ENCODE results near the gene MAP2K6.

The MAP2K6 gene

GRCh38 chr17:69404399-69404798 is 10.1 kb upstream of the MAP2K6 start:
- H3K23ac ChIP-seq (ENCODE audit: low read depth, low read length, poor library complexity) = no peak overlapping the region
- no peak overlapping the region for H3K14ac ChIP-seq (ENCODE audit: low read length)
- no peak overlapping the region for H2BK12ac ChIP-seq (ENCODE audit: low read length)
- no peak for DNase-seq (ENCODE audit: low spot score)
- H4K91ac ChIP-seq (ENCODE audit: low read depth, low read length, poor library complexity) = no peak overlapping the region
- H3K9ac ChIP-seq (ENCODE audit: low read depth, low read length, poor library complexity) = no peak overlapping the region
- H3K36me3 ChIP-seq (replicated peaks in 1 of 2; ENCODE audit: control insufficient read depth in 2 of 2, insufficient read depth in 2 of 2, low read length in 2 of 2) = no peaks in the 10 kb centered on the region
- H3K18ac ChIP-seq (ENCODE audit: low read length) = no peak overlapping the region
- no peak overlapping the region for H3K4me2 ChIP-seq (ENCODE audit: insufficient read depth, low read length, poor library complexity, severe bottlenecking)
- no peak overlapping the region for H2BK15ac ChIP-seq (ENCODE audit: low read length)
- H2BK5ac ChIP-seq (ENCODE audit: low read length) = no peak overlapping the region
- no peak overlapping the region for H2BK120ac ChIP-seq (ENCODE audit: low read depth, low read length)
- no peak overlapping the region for H2AFZ ChIP-seq (ENCODE audit: low read length)
- no peaks in the 10 kb centered on the region for H3K79me1 ChIP-seq (ENCODE audit: low read depth, low read length)
- H3K27me3 ChIP-seq (ENCODE audit: control insufficient read depth in 3 of 3, insufficient read depth in 3 of 3, low read depth in 1 of 3, low read length in 3 of 3) = no peaks in the 10 kb centered on the region
- H3K27ac ChIP-seq (replicated peaks; ENCODE audit: low read length) = no peak overlapping the region
- no peak overlapping the region for H4K8ac ChIP-seq (ENCODE audit: low read depth, low read length)
- H3K9me3 ChIP-seq (replicated peaks in 1 of 2; ENCODE audit: control insufficient read depth in 2 of 2, insufficient read depth in 1 of 2, low read depth in 1 of 2, low read length in 2 of 2) = no peaks in the 10 kb centered on the region
- H3K4me1 ChIP-seq (ENCODE audit: control insufficient read depth in 2 of 2, insufficient read depth in 1 of 2, low read depth in 1 of 2, low read length in 2 of 2) = no peaks in the 10 kb centered on the region
- H2AK5ac ChIP-seq (ENCODE audit: low read depth, low read length) = no peak overlapping the region
- no peak overlapping the region for H3K4me3 ChIP-seq (ENCODE audit: low read length in 2 of 2)
- no CpG with 5 or more reads among the region's 5 CpGs for WGBS, 2 donors (ENCODE audit: extremely low coverage in 2 of 2, insufficient read length in 2 of 2, insufficient replicate concordance in 1 of 2)
- no peak overlapping the region for H3K4ac ChIP-seq (ENCODE audit: low read length)

DNA sequence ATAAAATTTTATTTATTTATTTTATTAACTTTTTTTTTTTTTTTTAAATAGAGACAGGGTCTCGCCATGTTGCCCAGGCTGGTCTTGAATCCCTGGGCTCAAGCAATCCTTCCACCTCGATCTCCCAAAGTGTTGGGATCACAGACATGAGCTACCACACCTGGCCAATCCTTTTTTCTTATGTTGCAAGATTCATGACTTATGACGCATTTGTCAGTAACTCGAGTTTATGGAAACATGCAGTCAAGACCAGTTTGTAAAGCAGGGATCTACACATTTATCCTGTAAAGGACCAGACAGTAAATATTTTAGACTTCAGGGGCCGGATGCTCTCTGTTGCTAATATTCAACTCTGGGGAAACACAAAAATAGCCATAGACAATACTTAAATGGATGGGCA is 9.4 kb upstream of the MAP2K6 start:
- no peak overlapping the region for H2BK5ac ChIP-seq (ENCODE audit: low read length)
- H4K91ac ChIP-seq (ENCODE audit: low read depth, low read length, poor library complexity) = no peak overlapping the region
- H3K18ac ChIP-seq (ENCODE audit: low read length) = no peak overlapping the region
- no peak overlapping the region for H3K27ac ChIP-seq (replicated peaks; ENCODE audit: low read length)
- no CpG with 5 or more reads among the region's 5 CpGs for WGBS, 2 donors (ENCODE audit: extremely low coverage in 2 of 2, insufficient read length in 2 of 2, insufficient replicate concordance in 1 of 2)
- no peak overlapping the region for H2BK120ac ChIP-seq (ENCODE audit: low read depth, low read length)
- no peaks in the 10 kb centered on the region for H3K4me1 ChIP-seq (ENCODE audit: control insufficient read depth in 2 of 2, insufficient read depth in 1 of 2, low read depth in 1 of 2, low read length in 2 of 2)
- H3K36me3 ChIP-seq (replicated peaks in 1 of 2; ENCODE audit: control insufficient read depth in 2 of 2, insufficient read depth in 2 of 2, low read length in 2 of 2) = no peaks in the 10 kb centered on the region
- no peak for DNase-seq (ENCODE audit: low spot score)
- no peak overlapping the region for H2AFZ ChIP-seq (ENCODE audit: low read length)
- H3K14ac ChIP-seq (ENCODE audit: low read length) = no peak overlapping the region
- H2BK15ac ChIP-seq (ENCODE audit: low read length) = no peak overlapping the region
- no peaks in the 10 kb centered on the region for H3K9me3 ChIP-seq (replicated peaks in 1 of 2; ENCODE audit: control insufficient read depth in 2 of 2, insufficient read depth in 1 of 2, low read depth in 1 of 2, low read length in 2 of 2)
- H3K23ac ChIP-seq (ENCODE audit: low read depth, low read length, poor library complexity) = no peak overlapping the region
- no peaks in the 10 kb centered on the region for H3K79me1 ChIP-seq (ENCODE audit: low read depth, low read length)
- H4K8ac ChIP-seq (ENCODE audit: low read depth, low read length) = no peak overlapping the region
- H3K27me3 ChIP-seq (ENCODE audit: control insufficient read depth in 3 of 3, insufficient read depth in 3 of 3, low read depth in 1 of 3, low read length in 3 of 3) = no peaks in the 10 kb centered on the region
- H2AK5ac ChIP-seq (ENCODE audit: low read depth, low read length) = no peak overlapping the region
- no peak overlapping the region for H3K9ac ChIP-seq (ENCODE audit: low read depth, low read length, poor library complexity)
- no peak overlapping the region for H3K4ac ChIP-seq (ENCODE audit: low read length)
- H3K4me2 ChIP-seq (ENCODE audit: insufficient read depth, low read length, poor library complexity, severe bottlenecking) = no peak overlapping the region
- H2BK12ac ChIP-seq (ENCODE audit: low read length) = no peak overlapping the region
- H3K4me3 ChIP-seq (ENCODE audit: low read length in 2 of 2) = no peak overlapping the region

GRCh38 chr17:69406941-69407340 is 7.6 kb upstream of the MAP2K6 start:
- no peak overlapping the region for H2BK15ac ChIP-seq (ENCODE audit: low read length)
- H4K91ac ChIP-seq (ENCODE audit: low read depth, low read length, poor library complexity) = no peak overlapping the region
- H3K79me1 ChIP-seq (ENCODE audit: low read depth, low read length) = no peaks in the 10 kb centered on the region
- H2AFZ ChIP-seq (ENCODE audit: low read length) = no peak overlapping the region
- DNase-seq (ENCODE audit: low spot score) = no peak
- H2AK5ac ChIP-seq (ENCODE audit: low read depth, low read length) = no peak overlapping the region
- no peak overlapping the region for H4K8ac ChIP-seq (ENCODE audit: low read depth, low read length)
- no peak overlapping the region for H2BK120ac ChIP-seq (ENCODE audit: low read depth, low read length)
- H3K4me3 ChIP-seq (ENCODE audit: low read length in 2 of 2) = no peak overlapping the region
- H3K18ac ChIP-seq (ENCODE audit: low read length) = no peak overlapping the region
- H3K23ac ChIP-seq (ENCODE audit: low read depth, low read length, poor library complexity) = no peak overlapping the region
- H3K14ac ChIP-seq (ENCODE audit: low read length) = no peak overlapping the region
- no peak overlapping the region for H2BK12ac ChIP-seq (ENCODE audit: low read length)
- H3K27me3 ChIP-seq (ENCODE audit: control insufficient read depth in 3 of 3, insufficient read depth in 3 of 3, low read depth in 1 of 3, low read length in 3 of 3) = no peaks in the 10 kb centered on the region
- peaks cover 0 to 1% of the 10 kb centered on the region in 2 donors for H3K4me1 ChIP-seq (ENCODE audit: control insufficient read depth in 2 of 2, insufficient read depth in 1 of 2, low read depth in 1 of 2, low read length in 2 of 2)
- no peak overlapping the region for H3K4ac ChIP-seq (ENCODE audit: low read length)
- H3K9ac ChIP-seq (ENCODE audit: low read depth, low read length, poor library complexity) = no peak overlapping the region
- H3K27ac ChIP-seq (replicated peaks; ENCODE audit: low read length) = no peak overlapping the region
- H3K9me3 ChIP-seq (replicated peaks in 1 of 2; ENCODE audit: control insufficient read depth in 2 of 2, insufficient read depth in 1 of 2, low read depth in 1 of 2, low read length in 2 of 2) = no peaks in the 10 kb centered on the region
- H2BK5ac ChIP-seq (ENCODE audit: low read length) = no peak overlapping the region
- H3K4me2 ChIP-seq (ENCODE audit: insufficient read depth, low read length, poor library complexity, severe bottlenecking) = no peak overlapping the region
- H3K36me3 ChIP-seq (replicated peaks in 1 of 2; ENCODE audit: control insufficient read depth in 2 of 2, insufficient read depth in 2 of 2, low read length in 2 of 2) = no peaks in the 10 kb centered on the region

- Histone ChIP-seq H2BK5ac (ENCODE audit: low read length) (no peak overlapping the region), H3K4me3 (ENCODE audit: low read length in 2 of 2) (no peak overlapping the region), H3K18ac (ENCODE audit: low read length) (no peak overlapping the region), H2BK12ac (ENCODE audit: low read length) (no peak overlapping the region), H4K8ac (ENCODE audit: low read depth, low read length) (no peak overlapping the region), H3K14ac (ENCODE audit: low read length) (no peak overlapping the region), H2BK120ac (ENCODE audit: low read depth, low read length) (no peak overlapping the region), H2AK5ac (ENCODE audit: low read depth, low read length) (no peak overlapping the region), H4K91ac (ENCODE audit: low read depth, low read length, poor library complexity) (no peak overlapping the region), H3K79me1 (ENCODE audit: low read depth, low read length) (no peaks in the 10 kb centered on the region), H2BK15ac (ENCODE audit: low read length) (no peak overlapping the region), H3K4ac (ENCODE audit: low read length) (no peak overlapping the region), H3K4me2 (ENCODE audit: insufficient read depth, low read length, poor library complexity, severe bottlenecking) (no peak overlapping the region), H3K9ac (ENCODE audit: low read depth, low read length, poor library complexity) (no peak overlapping the region), H3K4me1 (ENCODE audit: control insufficient read depth in 2 of 2, insufficient read depth in 1 of 2, low read depth in 1 of 2, low read length in 2 of 2) (peaks cover 4 to 5% of the 10 kb centered on the region in 2 donors), H3K23ac (ENCODE audit: low read depth, low read length, poor library complexity) (no peak overlapping the region), H3K36me3 (replicated peaks in 1 of 2; ENCODE audit: control insufficient read depth in 2 of 2, insufficient read depth in 2 of 2, low read length in 2 of 2) (no peaks in the 10 kb centered on the region), H3K9me3 (replicated peaks in 1 of 2; ENCODE audit: control insufficient read depth in 2 of 2, insufficient read depth in 1 of 2, low read depth in 1 of 2, low read length in 2 of 2) (no peaks in the 10 kb centered on the region), H3K27ac (replicated peaks; ENCODE audit: low read length) (no peak overlapping the region), H2AFZ (ENCODE audit: low read length) (no peak overlapping the region), H3K27me3 (ENCODE audit: control insufficient read depth in 3 of 3, insufficient read depth in 3 of 3, low read depth in 1 of 3, low read length in 3 of 3) (no peaks in the 10 kb centered on the region)
- DNase-seq (ENCODE audit: low spot score) = no peak
- WGBS, 2 donors (ENCODE audit: extremely low coverage in 2 of 2, insufficient read length in 2 of 2, insufficient replicate concordance in 1 of 2) = no CpG with 5 or more reads among the region's 1 CpG
Measured at GRCh38 chr17:69407759-69408158, 6.7 kb upstream of the MAP2K6 start.
